GM12873 (cell line): ENCODE measurements around the gene GTF2H3.

Experiments used
- CTCF ChIP-seq: IDR thresholded peaks from 2 replicates; pipeline ENCODE4 v1.5.1; 2012; ENCODE audit warnings: low read depth, mild to moderate bottlenecking, moderate library complexity, low read length, control low read depth; ENCODE audit not compliant: insufficient read depth; ENCODE audit errors: missing control alignments

The GTF2H3 gene

GRCh38 chr12:123670882-123671728 lies 37.5 kb downstream of the GTF2H3 start, which contains the start of gene TCTN2:
Gene TCTN2, plus strand, starts transcription at chr12:123671113. Its CDS starts 128 bp downstream, at chr12:123671241.
- TF ChIP-seq CTCF = no peak

GRCh38 chr12:123671876-123672275 lies 38.2 kb downstream of the GTF2H3 start:
- TF ChIP-seq CTCF = no peak

GRCh38 chr12:123675436-123675835 lies 41.8 kb downstream of the GTF2H3 start:
- TF ChIP-seq CTCF = no peak

- TF ChIP-seq CTCF = no peak
Observed at GRCh38 chr12:123676616-123677320, 43.1 kb downstream of the GTF2H3 start.

GRCh38 chr12:123678981-123679380 lies 45.4 kb downstream of the GTF2H3 start:
- TF ChIP-seq CTCF = no peak

GRCh38 chr12:123681605-123682004 lies 48.0 kb downstream of the GTF2H3 start:
- TF ChIP-seq CTCF = no peak

GRCh38 chr12:123683964-123684363 lies 50.3 kb downstream of the GTF2H3 start:
- TF ChIP-seq CTCF = no peak
